ENCODE data around the gene SMYD3. TPM values are rescaled to one million over a fixed set of nuclear protein-coding genes. Genes with fewer than 3 reads are reported as not detected.

The SMYD3 gene
- total RNA-seq, 1 experiment from 2014 or later: 29.6 TPM

GRCh38 chr1:246199086-246199645, 307.9 kb downstream of the SMYD3 start:
- no peak overlapping the region for H2AFZ ChIP-seq
- TF ChIP-seq CTCF (conservative IDR thresholded peaks at IDR 0.05) (no peak), EZH2 (IDR thresholded peaks at IDR 0.05; ENCODE audit: low read depth) (no peak)
- no peaks in the 10 kb centered on the region for H3F3A ChIP-seq (ENCODE audit: insufficient read depth, low read depth)
- H3K27ac ChIP-seq: no peak overlapping the region
- CTCF ChIA-PET: no interaction called here
- H3K9me2 ChIP-seq (ENCODE audit: insufficient read depth): no peaks in the 10 kb centered on the region
- intact Hi-C loops (cut with micrococcal nuclease; ENCODE audit: unreplicated experiment): no loop called here
- no peaks in the 10 kb centered on the region for H3K9me3 ChIP-seq (ENCODE audit: insufficient read depth, low read depth)
- no peaks in the 10 kb centered on the region; the same call in 1 of the 2 replicates for H4K20me1 ChIP-seq (ENCODE audit: insufficient read depth)
- POLR2A ChIA-PET (ENCODE audit: unreplicated experiment): no interaction called here
- H3K4me3 ChIP-seq: no peak overlapping the region
- no peaks in the 10 kb centered on the region for H3K4me1 ChIP-seq (replicated peaks; ENCODE audit: insufficient read depth)
- no peak overlapping the region for H3K4me2 ChIP-seq
- no peak for DNase-seq
- H3K27me3 ChIP-seq (ENCODE audit: insufficient read depth, low read depth): no peaks in the 10 kb centered on the region
- no TSS peak for BruUV-seq (replicated peaks)
- no peaks in the 10 kb centered on the region for H3K79me2 ChIP-seq (ENCODE audit: low read depth)
- H3K36me3 ChIP-seq (ENCODE audit: low read depth): no peaks in the 10 kb centered on the region

GRCh38 chr1:246198115-246198816, 308.8 kb downstream of the SMYD3 start:
- H2AFZ ChIP-seq: no peak overlapping the region
- BruUV-seq (replicated peaks): no TSS peak
- H3K79me2 ChIP-seq (ENCODE audit: low read depth): no peaks in the 10 kb centered on the region
- H3K4me1 ChIP-seq (replicated peaks; ENCODE audit: insufficient read depth): no peaks in the 10 kb centered on the region
- ChIA-PET CTCF (no interaction called here), POLR2A (ENCODE audit: unreplicated experiment) (no interaction called here)
- no peaks in the 10 kb centered on the region for H3F3A ChIP-seq (ENCODE audit: insufficient read depth, low read depth)
- H3K27ac ChIP-seq: no peak overlapping the region
- no peaks in the 10 kb centered on the region; the same call in 1 of the 2 replicates for H4K20me1 ChIP-seq (ENCODE audit: insufficient read depth)
- intact Hi-C loops (cut with micrococcal nuclease; ENCODE audit: unreplicated experiment): no loop called here
- no peak overlapping the region for H3K4me3 ChIP-seq
- no peak overlapping the region for H3K4me2 ChIP-seq
- H3K9me3 ChIP-seq (ENCODE audit: insufficient read depth, low read depth): no peaks in the 10 kb centered on the region
- H3K27me3 ChIP-seq (ENCODE audit: insufficient read depth, low read depth): no peaks in the 10 kb centered on the region
- no peak for DNase-seq
- TF ChIP-seq CTCF (conservative IDR thresholded peaks at IDR 0.05): no peak
- no peak for TF ChIP-seq EZH2 (IDR thresholded peaks at IDR 0.05; ENCODE audit: low read depth)
- no peaks in the 10 kb centered on the region for H3K36me3 ChIP-seq (ENCODE audit: low read depth)
- no peaks in the 10 kb centered on the region for H3K9me2 ChIP-seq (ENCODE audit: insufficient read depth)

- no peak for DNase-seq
- H3K4me2 ChIP-seq: no peak overlapping the region
- POLR2A ChIA-PET (ENCODE audit: unreplicated experiment): no interaction called here
- no peaks in the 10 kb centered on the region for H3K79me2 ChIP-seq (ENCODE audit: low read depth)
- no peaks in the 10 kb centered on the region; the same call in 1 of the 2 replicates for H4K20me1 ChIP-seq (ENCODE audit: insufficient read depth)
- H3K9me2 ChIP-seq (ENCODE audit: insufficient read depth): no peaks in the 10 kb centered on the region
- no peaks in the 10 kb centered on the region for H3K9me3 ChIP-seq (ENCODE audit: insufficient read depth, low read depth)
- no peaks in the 10 kb centered on the region for H3K36me3 ChIP-seq (ENCODE audit: low read depth)
- BruUV-seq (replicated peaks): no TSS peak
- no peaks in the 10 kb centered on the region for H3F3A ChIP-seq (ENCODE audit: insufficient read depth, low read depth)
- no peak overlapping the region for H3K27ac ChIP-seq
- no peak for TF ChIP-seq EZH2 (IDR thresholded peaks at IDR 0.05; ENCODE audit: low read depth)
- TF ChIP-seq CTCF (conservative IDR thresholded peaks at IDR 0.05): no peak
- no peak overlapping the region for H2AFZ ChIP-seq
- H3K4me3 ChIP-seq: no peak overlapping the region
- no peaks in the 10 kb centered on the region for H3K4me1 ChIP-seq (replicated peaks; ENCODE audit: insufficient read depth)
- no peaks in the 10 kb centered on the region for H3K27me3 ChIP-seq (ENCODE audit: insufficient read depth, low read depth)
- intact Hi-C loops (cut with micrococcal nuclease; ENCODE audit: unreplicated experiment): no loop called here
- CTCF ChIA-PET: no interaction called here
These were observed 310.0 kb downstream of the SMYD3 start for GRCh38 chr1:246197076-246197475.
